Transverse colon (tissue), 4 donors: Measurements from ENCODE around the gene ROCK2.

Experiments
- CTCF ChIP-seq, 5 experiments: fragments of 200-600 bp in 3 of 5; fragments of 450-650 bp in 2 of 5; sonication (generic) in 3 of 5; IDR thresholded peaks; 1 replicate in 2 of 5; 2 replicates in 3 of 5; pipeline ENCODE4 v1.5.1; 2016 to 2017; ENCODE audit warnings: antibody characterized with exemption in 5 of 5, inconsistent platforms in 3 of 5, mild to moderate bottlenecking in 2 of 5, moderate library complexity in 1 of 5
- POLR2A ChIP-seq: fragments of 450-650 bp; IDR thresholded peaks from one replicate; pipeline ENCODE4 v1.6.1; 2016; ENCODE audit warnings: antibody characterized with exemption, mild to moderate bottlenecking, moderate library complexity
- POLR2AphosphoS5 ChIP-seq, 3 donors: sonication (generic); formaldehyde crosslinking; IDR thresholded peaks; one replicate each; pipeline ENCODE4 v1.6.1; 2016; ENCODE audit warnings: antibody characterized with exemption in 3 of 3

- TF ChIP-seq CTCF (IDR thresholded peaks at IDR 0.05) (peak; percentile 39 to 53 (median 41)), POLR2AphosphoS5 (IDR thresholded peaks at IDR 0.05) (no peak), POLR2A (no peak)
Measured at GRCh38 chr2:11234309-11234708, 110.1 kb downstream of the ROCK2 start.
